K562 (cell line): ENCODE measurements around the gene MCM6. TPM values are rescaled to one million over a fixed set of nuclear protein-coding genes. Genes with fewer than 3 reads are reported as not detected.

ENCODE experiments used
- ATAC-seq: fragments of 200-7000 bp; cut with Tn5 transposase; 3 replicates; pipeline ENCODE4 v1.9.1; 2020; ENCODE audit warnings: moderate library complexity
- BruUV-seq: library from RNA; stranded (reverse); fragments of 400-500 nt; replicated peaks from 2 replicates; lab custom pipeline; 2021; lab: Mats Ljungman, UMichigan
- CTCF ChIA-PET: fragments of 300-600 bp; formaldehyde crosslinking; extraction: SDS; loops from one replicate; lab custom pipeline; 2021; ENCODE audit warnings: low intra/inter-chr PET ratio; lab: Yijun Ruan, JAX
- POLR2A ChIA-PET: fragments of 300-600, 350-650 bp; sonication (Branson Sonifier 250); formaldehyde crosslinking; extraction: SDS; loops from one replicate; lab custom pipeline; 2021; ENCODE audit warnings: antibody characterized with exemption, inconsistent platforms; lab: Yijun Ruan, JAX
- DNase-seq, 4 experiments: peaks; one replicate each; pipeline versions ENCODE4 v3.0.0 to v3.0.0-alpha.2; 2011 to 2018; ENCODE audit warnings: low spot score in 3 of 4, mixed read lengths in 3 of 4; ENCODE audit errors: extremely low read depth in 1 of 4
- FAIRE-seq: peaks from 2 replicates; lab custom pipeline; 2011; peaks lifted over from hg19 to GRCh38; lab: Jason Lieb, UNC
- H2AFZ ChIP-seq: 2 replicates; pipeline ENCODE4 v1.6.0; 2011; ENCODE audit warnings: low read depth, low read length, control low read depth, inconsistent platforms
- H3K27ac ChIP-seq: fragments of 200-600 bp; 3 replicates; pipeline ENCODE4 v1.8.0; 2011; ENCODE audit warnings: low read depth, mild to moderate bottlenecking, control low read depth, inconsistent platforms, low read length, moderate library complexity, mixed read lengths; ENCODE audit errors: extremely low read depth
- H3K27me3 ChIP-seq, 2 experiments: fragments of 300-600 bp in 1 of 2; 2 replicates in 1 of 2; 3 replicates in 1 of 2; pipeline versions ENCODE4 v1.6.0 to v1.8.0; 2011; ENCODE audit warnings: inconsistent platforms in 2 of 2, low read length in 2 of 2, mild to moderate bottlenecking in 1 of 2, mixed read lengths in 1 of 2, moderate library complexity in 1 of 2; ENCODE audit not compliant: control insufficient read depth in 2 of 2, insufficient read depth in 2 of 2
- H3K36me3 ChIP-seq: fragments of 300-600 bp; 3 replicates; pipeline ENCODE4 v1.8.0; 2011; ENCODE audit warnings: mild to moderate bottlenecking, low read length, inconsistent platforms; ENCODE audit not compliant: control insufficient read depth, insufficient read depth
- H3K4me1 ChIP-seq, 2 experiments: fragments of 200-600 bp in 1 of 2; replicated peaks in 1 of 2; 2 replicates in 1 of 2; 3 replicates in 1 of 2; pipeline versions ENCODE4 v1.5.1 to v1.8.0; 2011; ENCODE audit warnings: inconsistent platforms in 2 of 2, low read length in 2 of 2, mild to moderate bottlenecking in 1 of 2, mixed read lengths in 1 of 2, moderate library complexity in 1 of 2; ENCODE audit not compliant: control insufficient read depth in 2 of 2, insufficient read depth in 2 of 2
- H3K4me2 ChIP-seq: 2 replicates; pipeline ENCODE4 v1.6.1; 2011; ENCODE audit warnings: low read length, control low read depth, inconsistent platforms, mixed read lengths; ENCODE audit not compliant: insufficient read depth
- H3K4me3 ChIP-seq: fragments of 200-600 bp; sonication (generic), shearing (Covaris generic); 2 replicates; pipeline ENCODE4 v1.5.1; 2016; ENCODE audit warnings: control low read depth, inconsistent platforms
- H3K79me2 ChIP-seq: fragments of 200-600 bp; 3 replicates; pipeline ENCODE4 v1.8.0; 2011; ENCODE audit warnings: low read length, inconsistent platforms; ENCODE audit not compliant: control insufficient read depth, insufficient read depth
- H3K9ac ChIP-seq, 2 experiments: 2 replicates each; pipeline versions ENCODE4 v1.6.0 to v1.6.1; 2011; ENCODE audit warnings: low read depth in 2 of 2, low read length in 2 of 2, control low read depth in 1 of 2, inconsistent platforms in 1 of 2, mild to moderate bottlenecking in 1 of 2, mixed read lengths in 1 of 2; ENCODE audit not compliant: insufficient read depth in 1 of 2
- H3K9me1 ChIP-seq: one replicate; pipeline ENCODE4 v1.6.0; 2011; ENCODE audit warnings: inconsistent platforms, mild to moderate bottlenecking, low read length, moderate library complexity; ENCODE audit not compliant: control insufficient read depth, insufficient read depth
- H3K9me3 ChIP-seq: replicated peaks from 2 replicates; pipeline ENCODE4 v1.5.1; 2011; ENCODE audit warnings: low read depth, low read length, inconsistent platforms; ENCODE audit not compliant: control insufficient read depth, insufficient read depth
- H4K20me1 ChIP-seq: replicated peaks from 2 replicates; pipeline ENCODE4 v1.6.1; 2011; ENCODE audit warnings: low read length, inconsistent platforms, mixed read lengths; ENCODE audit not compliant: control insufficient read depth, insufficient read depth
- CBX2 ChIP-seq: fragments of 200-600 bp; sonication (generic); IDR thresholded peaks from one replicate; pipeline ENCODE4 v1.6.1; 2012; ENCODE audit warnings: mild to moderate bottlenecking, low read length, inconsistent platforms; ENCODE audit not compliant: insufficient read depth, poor library complexity, severe bottlenecking
- DMBX1 ChIP-seq: fragments of 250-450 bp; sonication (Bioruptor Pico); IDR thresholded peaks from 2 replicates; pipeline ENCODE4 v1.8.0; 2022; ENCODE audit warnings: inconsistent platforms, mild to moderate bottlenecking, moderate library complexity, borderline replicate concordance
- ELF1 ChIP-seq: fragments of 200-800 bp; sonication (Bioruptor generic); IDR thresholded peaks from 2 replicates; pipeline ENCODE4 v1.6.1; 2016; ENCODE audit warnings: missing genetic modification characterization, missing compliant biosample characterization
- ETV6 ChIP-seq, 3 experiments: fragments of 150-350 bp in 1 of 3; sonication (generic) in 1 of 3; formaldehyde crosslinking in 1 of 3; IDR thresholded peaks; 2 replicates each; pipeline versions ENCODE4 v1.6.1 to v1.8.0; 2014 to 2022; ENCODE audit warnings: borderline replicate concordance in 2 of 3, low read depth in 2 of 3, antibody characterized with exemption in 1 of 3, low read length in 1 of 3, mild to moderate bottlenecking in 1 of 3, missing genetic modification reagents in 1 of 3
- FOXA3 ChIP-seq, 2 experiments: fragments of 450-650 bp in 1 of 2; sonication (generic) in 1 of 2; formaldehyde crosslinking; IDR thresholded peaks in 1 of 2; conservative IDR thresholded peaks in 1 of 2; 2 replicates each; pipeline versions ENCODE4 v1.4.0 to v1.8.0; 2020 to 2022; ENCODE audit warnings: mild to moderate bottlenecking in 2 of 2, missing genetic modification reagents in 1 of 2
- KAT2B ChIP-seq: IDR thresholded peaks from one replicate; pipeline ENCODE4 v1.6.1; 2012; ENCODE audit warnings: low read depth, mild to moderate bottlenecking, control low read depth, inconsistent platforms, low read length, moderate library complexity
- KHSRP ChIP-seq: fragments of 450-650 bp; IDR thresholded peaks from 2 replicates; pipeline ENCODE4 v1.6.1; 2017
- NEUROD1 ChIP-seq: fragments of 150-350 bp; IDR thresholded peaks from 2 replicates; pipeline ENCODE4 v1.6.1; 2014; ENCODE audit warnings: borderline replicate concordance, low read length, low read depth; ENCODE audit not compliant: partially characterized antibody
- NFIC ChIP-seq: fragments of 450-650 bp; IDR thresholded peaks from 2 replicates; pipeline ENCODE4 v1.6.1; 2017; ENCODE audit warnings: mild to moderate bottlenecking, inconsistent platforms
- NUFIP1 ChIP-seq: fragments of 450-650 bp; IDR thresholded peaks from 2 replicates; pipeline ENCODE4 v1.6.1; 2018; ENCODE audit not compliant: partially characterized antibody
- RBM39 ChIP-seq: fragments of 200-400 bp; formaldehyde crosslinking; optimal IDR thresholded peaks from 2 replicates; pipeline ENCODE3; 2018; ENCODE audit warnings: low read depth, low read length
- SMAD4 ChIP-seq: fragments of 250-450 bp; sonication (Bioruptor Pico); conservative IDR thresholded peaks from 2 replicates; pipeline ENCODE4 v1.8.0; 2021; ENCODE audit warnings: inconsistent platforms, mild to moderate bottlenecking, moderate library complexity
- SPI1 ChIP-seq: IDR thresholded peaks from 2 replicates; pipeline ENCODE4 v1.6.1; 2011; ENCODE audit warnings: low read depth, low read length, control low read depth, borderline replicate concordance
- TRIM24 ChIP-seq, 2 experiments: fragments of 450-650 bp; IDR thresholded peaks; 2 replicates each; pipeline ENCODE4 v1.6.1; 2016
- USF2 ChIP-seq: sonication (generic); formaldehyde crosslinking; IDR thresholded peaks from 2 replicates; pipeline ENCODE4 v1.5.0; 2020; ENCODE audit warnings: missing genetic modification reagents
- ZNF165 ChIP-seq: fragments of 250-450 bp; sonication (Bioruptor Pico); IDR thresholded peaks from 2 replicates; pipeline ENCODE4 v1.4.0; 2020; ENCODE audit warnings: borderline replicate concordance
- ZNF23 ChIP-seq: fragments of 250-450 bp; sonication (Bioruptor Pico); IDR thresholded peaks from 2 replicates; pipeline ENCODE4 v1.4.0; 2020; ENCODE audit warnings: mild to moderate bottlenecking
- ZNF584 ChIP-seq: fragments of 200-800 bp; sonication (Bioruptor generic); IDR thresholded peaks from 2 replicates; pipeline ENCODE4 v1.6.1; 2016; ENCODE audit warnings: low read depth, mild to moderate bottlenecking, missing genetic modification characterization, missing compliant biosample characterization
- WGBS: fragments of 100-300 bp; shearing (Covaris generic); methylation state at CpG from one replicate; pipeline ENCODE4 v1.1.6; 2016; ENCODE audit warnings: low coverage, mixed read lengths; ENCODE audit not compliant: insufficient coverage; ENCODE audit errors: missing lambda C conversion rate; 5-methylcytosine and 5-hydroxymethylcytosine counted together
- in situ Hi-C: fragments of 300-500 bp; cut with MboI; formaldehyde crosslinking; loops from 4 replicates; pipeline ENCODE4 v1.15.0; 2018; ENCODE audit warnings: inconsistent platforms, mixed read lengths
- intact Hi-C: fragments of 100-400 bp; cut with micrococcal nuclease; formaldehyde crosslinking; loops from 2 replicates; pipeline ENCODE4 v1.14.2; 2022
- polyA plus RNA-seq, 8 experiments: library from polyadenylated mRNA; depleted of rRNA in 4 of 8; stranded (reverse) in 5 of 8; unstranded in 3 of 8; fragments of >200 nt; fragmentation: Nextera tagmentation in 2 of 8; fragmentation: Illumina TruSeq in 1 of 8; extraction: Ambion mirVana in 2 of 8; extraction: Trizol in 1 of 8; gene quantifications; 2 replicates each; pipeline versions ENCODE4 v1.2.1 to v1.2.3, GENCODE V29; 2011 to 2014; ENCODE audit warnings: inconsistent platforms in 1 of 8, missing spikeins in 1 of 8
- total RNA-seq, 7 experiments: library from RNA; depleted of rRNA in 6 of 7; stranded (reverse); fragments of >200 nt in 6 of 7; fragmentation: Illumina TruSeq in 2 of 7; extraction: Trizol in 2 of 7; gene quantifications; 2 replicates each; pipeline versions ENCODE4 v1.2.1 to v1.2.3, GENCODE V29; 2011 to 2021; ENCODE audit warnings: low replicate concordance in 1 of 7
- TF ChIP-seq, protein P1 (sequence below): fragments of 250-450 bp; sonication (Bioruptor Pico); IDR thresholded peaks from 2 replicates; pipeline ENCODE4 v1.9.0; 2021; ENCODE audit warnings: mild to moderate bottlenecking
- TF ChIP-seq, protein P2 (sequence below): fragments of 450-650 bp; formaldehyde crosslinking; IDR thresholded peaks from 2 replicates; pipeline ENCODE4 v1.4.0; 2020; ENCODE audit warnings: mild to moderate bottlenecking, mixed read lengths

The MCM6 gene
- total and polyA plus RNA-seq, 9 of the 15 experiments (the other 6 are each of a cell fraction or from before 2014, with no cell fraction given), result 42.6 to 133 (median 82.4) TPM

DNA sequence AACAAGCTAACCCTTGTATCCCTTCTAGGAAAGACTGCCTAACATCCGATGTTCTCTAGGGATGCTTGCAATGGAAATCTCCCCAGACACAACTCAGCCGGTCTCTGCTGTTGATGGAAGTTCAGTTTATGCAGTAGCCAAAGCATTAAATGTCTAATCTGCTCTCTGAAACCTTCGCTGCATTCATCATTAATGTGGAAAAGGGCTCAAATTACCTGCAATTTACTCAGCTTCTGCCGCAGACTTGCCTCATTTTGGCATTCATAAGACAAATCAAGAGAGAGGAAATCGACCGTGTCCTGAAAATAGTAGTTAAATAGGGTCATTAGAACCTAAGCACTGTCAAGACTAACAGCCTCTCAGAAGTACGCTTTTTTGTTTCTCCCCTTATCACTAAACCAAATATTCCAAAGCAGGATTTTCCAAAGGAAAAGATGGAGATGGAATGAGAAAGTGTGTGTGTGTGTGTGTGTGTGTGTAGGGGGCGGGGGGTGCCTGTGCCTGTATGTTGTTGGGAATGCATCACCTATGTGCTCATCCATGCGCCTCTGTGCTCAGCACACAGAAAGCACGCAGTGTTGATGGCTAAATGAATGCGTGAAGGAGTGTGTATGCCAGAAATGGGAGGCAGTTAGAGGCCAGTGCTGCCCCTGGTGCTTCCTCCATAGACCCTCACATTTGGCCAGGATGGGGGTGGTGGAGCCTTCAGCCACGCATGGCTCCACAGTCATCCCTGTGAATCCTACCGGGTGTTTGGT lies 46.7 kb downstream of the MCM6 start:
- no peaks in the 10 kb centered on the region for H3K9me1 ChIP-seq
- no peak overlapping the region for H3K4me3 ChIP-seq
- in situ Hi-C loops (no loop called here), intact Hi-C loops (no loop called here)
- H3K36me3 ChIP-seq, result no peaks in the 10 kb centered on the region
- ChIA-PET POLR2A (no interaction called here), CTCF (no interaction called here)
- no peaks in the 10 kb centered on the region for H4K20me1 ChIP-seq
- H3K9ac ChIP-seq, result no peak overlapping the region
- H3K27ac ChIP-seq, result no peak overlapping the region
- H3K79me2 ChIP-seq, result no peaks in the 10 kb centered on the region
- 4% methylated on average over 13 of the region's 13 CpGs for WGBS
- DNase-seq (no peak), FAIRE-seq (no peak), ATAC-seq (peak; percentile 15; the same call in 2 of the 3 replicates)
- no TSS peak for BruUV-seq
- H3K4me1 ChIP-seq, result peaks cover 0 to 5% of the 10 kb centered on the region in 2 experiments; a peak in 2 of 5 replicates
- H3K9me3 ChIP-seq, result no peaks in the 10 kb centered on the region
- TF ChIP-seq TRIM24 (IDR thresholded peaks at IDR 0.05), result no peak
- TF ChIP-seq DMBX1 (CRISPR knock-in tag), result no peak
- no peak for TF ChIP-seq CBX2
- TF ChIP-seq SPI1, result no peak
- no peak for TF ChIP-seq NUFIP1
- TF ChIP-seq USF2 (CRISPR knock-in tag), result no peak
- no peak for TF ChIP-seq NEUROD1
- TF ChIP-seq ZNF23, result no peak
- TF ChIP-seq KHSRP, result no peak
- no peak for TF ChIP-seq SMAD4 (CRISPR knock-in tag)
- no peak for TF ChIP-seq ELF1 (tag)
- TF ChIP-seq KAT2B, result no peak
- TF ChIP-seq RBM39, result no peak
- TF ChIP-seq ZNF165 (CRISPR knock-in tag), result no peak
- no peak for TF ChIP-seq ZNF584 (CRISPR knock-in tag)
- no peak for TF ChIP-seq FOXA3 (CRISPR knock-in tag; conservative IDR thresholded peaks at IDR 0.05 in 1 of 2, IDR thresholded peaks at IDR 0.05 in 1 of 2)
- TF ChIP-seq, protein P1, sequence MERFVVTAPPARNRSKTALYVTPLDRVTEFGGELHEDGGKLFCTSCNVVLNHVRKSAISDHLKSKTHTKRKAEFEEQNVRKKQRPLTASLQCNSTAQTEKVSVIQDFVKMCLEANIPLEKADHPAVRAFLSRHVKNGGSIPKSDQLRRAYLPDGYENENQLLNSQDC, result no peak
- no peak for TF ChIP-seq ETV6 (IDR thresholded peaks at IDR 0.05; ENCODE audit: borderline replicate concordance in 1 of 2, low read depth in 2 of 2, low read length in 1 of 2)
- no peak for TF ChIP-seq ETV6 (CRISPR knock-in tag; IDR thresholded peaks at IDR 0.05; ENCODE audit: borderline replicate concordance)
- TF ChIP-seq NFIC, result no peak
- TF ChIP-seq, protein P2, sequence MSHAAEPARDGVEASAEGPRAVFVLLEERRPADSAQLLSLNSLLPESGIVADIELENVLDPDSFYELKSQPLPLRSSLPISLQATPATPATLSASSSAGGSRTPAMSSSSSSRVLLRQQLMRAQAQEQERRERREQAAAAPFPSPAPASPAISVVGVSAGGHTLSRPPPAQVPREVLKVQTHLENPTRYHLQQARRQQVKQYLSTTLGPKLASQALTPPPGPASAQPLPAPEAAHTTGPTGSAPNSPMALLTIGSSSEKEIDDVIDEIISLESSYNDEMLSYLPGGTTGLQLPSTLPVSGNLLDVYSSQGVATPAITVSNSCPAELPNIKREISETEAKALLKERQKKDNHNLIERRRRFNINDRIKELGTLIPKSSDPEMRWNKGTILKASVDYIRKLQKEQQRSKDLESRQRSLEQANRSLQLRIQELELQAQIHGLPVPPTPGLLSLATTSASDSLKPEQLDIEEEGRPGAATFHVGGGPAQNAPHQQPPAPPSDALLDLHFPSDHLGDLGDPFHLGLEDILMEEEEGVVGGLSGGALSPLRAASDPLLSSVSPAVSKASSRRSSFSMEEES (CRISPR knock-in tag), result no peak
- peaks cover 10 to 45% of the 10 kb centered on the region in 2 experiments for H3K27me3 ChIP-seq
- no peak overlapping the region for H3K4me2 ChIP-seq
- H2AFZ ChIP-seq, result no peak overlapping the region
